Sigmoid colon (tissue), 3 donors: ENCODE results near the gene LGALS9C.
"Not testable (repeated sequence)": the region's sequence is repeated elsewhere in the genome, so short reads cannot be mapped to it uniquely, and the experiment has no call there.

Experiments used
- CTCF ChIP-seq, 4 experiments: fragments of 450-650 bp in 3 of 4; fragments of 200-600 bp in 1 of 4; IDR thresholded peaks; one replicate each; pipeline ENCODE4 v1.5.1; 2016 to 2019; ENCODE audit warnings: antibody characterized with exemption in 4 of 4, mild to moderate bottlenecking in 3 of 4, moderate library complexity in 2 of 4
- POLR2A ChIP-seq, 2 donors: fragments of 450-650 bp; IDR thresholded peaks; one replicate each; pipeline ENCODE4 v1.6.1; 2016; ENCODE audit warnings: antibody characterized with exemption in 2 of 2, mild to moderate bottlenecking in 2 of 2, moderate library complexity in 2 of 2

- TF ChIP-seq POLR2A, CTCF (IDR thresholded peaks at IDR 0.05): not testable (repeated sequence)
Measured at GRCh38 chr17:18499756-18500155, 23.2 kb downstream of the LGALS9C start.
